Measurements from ENCODE around the gene VAC14. TPM values are rescaled to one million over a fixed set of nuclear protein-coding genes. Genes with fewer than 3 reads are reported as not detected.
"Not testable (repeated sequence)": the region's sequence is repeated elsewhere in the genome, so short reads cannot be mapped to it uniquely, and the experiment has no call there.

VAC14 gene
- total and polyA plus RNA-seq, 2 of the 8 experiments (the other 6 are each of a cell fraction or from before 2014, with no cell fraction given) = 56.0 to 108 TPM

DNA sequence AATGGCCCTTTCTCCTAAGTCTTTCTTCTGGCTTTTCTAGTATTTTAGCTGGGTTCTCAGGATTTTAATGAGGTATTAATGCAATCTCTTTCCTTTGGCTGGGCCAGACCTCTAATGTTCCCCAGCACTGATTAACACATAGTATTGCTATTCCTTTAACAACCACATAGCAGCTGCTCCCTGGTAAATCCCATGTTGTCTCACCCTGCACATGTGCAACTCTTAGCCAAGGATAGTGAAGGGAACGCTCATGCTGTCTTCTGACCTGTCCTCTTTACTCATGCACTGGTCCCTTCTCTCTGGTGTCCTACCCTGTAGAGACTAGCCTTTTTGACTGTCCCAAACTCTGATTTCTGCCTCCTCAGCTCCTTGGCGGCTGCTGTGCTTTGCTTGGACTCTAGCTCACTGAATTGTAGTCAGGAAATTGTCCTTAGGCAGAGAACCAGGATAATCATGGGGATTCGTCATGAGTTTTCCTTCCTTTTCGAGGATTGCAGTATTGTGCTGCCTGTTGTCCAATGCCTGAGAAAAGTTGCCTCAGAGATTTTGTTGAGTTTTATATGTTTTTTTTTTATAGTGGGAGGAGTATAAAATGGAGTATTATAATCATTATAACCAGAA lies 22.6 kb upstream of the VAC14 start:
- H3K27ac ChIP-seq (ENCODE audit: low read depth, low read length); H3K56ac ChIP-seq (replicated peaks; ENCODE audit: insufficient read length, low read depth, low read length); H4K8ac ChIP-seq (ENCODE audit: extremely low read depth, insufficient read depth, low read length); H3K9me3 ChIP-seq (ENCODE audit: insufficient read depth in 2 of 2, low read depth in 1 of 2, low read length in 1 of 2); H3K36me3 ChIP-seq (ENCODE audit: control insufficient read depth in 2 of 4, insufficient read depth in 4 of 4, low read length in 3 of 4); H4K20me1 ChIP-seq (replicated peaks in 1 of 2; ENCODE audit: control insufficient read depth in 1 of 2, insufficient read depth in 2 of 2, low read length in 2 of 2); H3K4ac ChIP-seq (replicated peaks; ENCODE audit: insufficient read length, low read depth, low read length); H3K23ac ChIP-seq (ENCODE audit: insufficient read length); H2BK5ac ChIP-seq (ENCODE audit: low read depth, low read length); FAIRE-seq; H2BK120ac ChIP-seq (replicated peaks; ENCODE audit: low read depth, low read length); H3K14ac ChIP-seq (ENCODE audit: insufficient read length); H2BK15ac ChIP-seq (ENCODE audit: low read length); H2AFZ ChIP-seq (ENCODE audit: low read length); H2AK5ac ChIP-seq (ENCODE audit: low read depth, low read length); H2BK20ac ChIP-seq (ENCODE audit: low read length); H3K79me1 ChIP-seq (ENCODE audit: low read depth, low read length); H3K4me2 ChIP-seq (ENCODE audit: insufficient read depth in 1 of 2, low read depth in 2 of 2, low read length in 2 of 2); H3K9ac ChIP-seq (replicated peaks in 1 of 4; ENCODE audit: extremely low read depth in 1 of 4, low read depth in 3 of 4, low read length in 3 of 4); H3K23me2 ChIP-seq (ENCODE audit: low read depth, low read length); H3K27me3 ChIP-seq (replicated peaks in 1 of 4; ENCODE audit: control insufficient read depth in 3 of 4, extremely low read depth in 1 of 4, insufficient read depth in 3 of 4, low read length in 3 of 4); H3K18ac ChIP-seq (ENCODE audit: extremely low read depth, low read length); H4K5ac ChIP-seq (ENCODE audit: insufficient read length, low read depth, low read length); H2BK12ac ChIP-seq (ENCODE audit: low read depth, low read length); DNase-seq (ENCODE audit: low read depth in 1 of 2, low spot score in 2 of 2); H4K91ac ChIP-seq (replicated peaks; ENCODE audit: insufficient read length, low read length); H3K79me2 ChIP-seq (ENCODE audit: control insufficient read depth in 1 of 2, insufficient read depth in 2 of 2, low read length in 2 of 2); CTCF ChIA-PET (ENCODE audit: partially characterized antibody); POLR2A ChIA-PET (ENCODE audit: partially characterized antibody); H3K4me1 ChIP-seq (replicated peaks in 1 of 4; ENCODE audit: control insufficient read depth in 3 of 4, insufficient read depth in 4 of 4, low read length in 3 of 4); H3K4me3 ChIP-seq (ENCODE audit: extremely low read depth in 1 of 4, insufficient read depth in 2 of 4, low read depth in 3 of 4, low read length in 4 of 4): not testable (repeated sequence)
- WGBS, 2 experiments (ENCODE audit: extremely low coverage in 1 of 2, insufficient coverage in 1 of 2, insufficient read length in 1 of 2, insufficient replicate concordance in 2 of 2, low coverage in 1 of 2, low lambda C conversion rate in 2 of 2, missing lambda C conversion rate in 1 of 2) = 80% methylated on average over 1 of the region's 4 CpGs; no CpG with 5 or more reads in 1 of the 2 experiments

DNA sequence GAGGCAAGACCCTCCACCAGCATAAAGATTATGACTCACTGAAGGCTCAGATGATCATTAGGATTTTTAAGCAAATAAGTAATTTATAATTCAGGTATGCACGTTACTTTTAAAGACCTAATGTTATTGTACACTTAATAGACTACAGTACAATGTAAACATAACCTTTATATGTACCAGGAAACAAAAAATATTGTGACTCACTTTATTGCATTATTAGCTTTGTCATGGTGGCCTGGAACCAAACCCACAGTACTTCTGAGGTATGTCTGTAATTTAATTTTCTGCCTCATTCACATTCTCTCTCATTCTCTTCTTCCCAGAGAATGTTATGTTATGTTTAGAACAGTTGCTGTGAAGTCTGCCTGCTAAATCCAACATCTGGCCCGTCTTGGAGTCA lies 21.8 kb upstream of the VAC14 start:
- H4K5ac ChIP-seq (ENCODE audit: insufficient read length, low read depth, low read length); H2BK15ac ChIP-seq (ENCODE audit: low read length); H2AFZ ChIP-seq (ENCODE audit: low read length); H2BK5ac ChIP-seq (ENCODE audit: low read depth, low read length); H3K4me2 ChIP-seq (ENCODE audit: insufficient read depth in 1 of 2, low read depth in 2 of 2, low read length in 2 of 2); POLR2A ChIA-PET (ENCODE audit: partially characterized antibody); H4K20me1 ChIP-seq (replicated peaks in 1 of 2; ENCODE audit: control insufficient read depth in 1 of 2, insufficient read depth in 2 of 2, low read length in 2 of 2); H3K79me1 ChIP-seq (ENCODE audit: low read depth, low read length); FAIRE-seq; H3K18ac ChIP-seq (ENCODE audit: extremely low read depth, low read length); H4K91ac ChIP-seq (replicated peaks; ENCODE audit: insufficient read length, low read length); H3K27me3 ChIP-seq (replicated peaks in 1 of 4; ENCODE audit: control insufficient read depth in 3 of 4, extremely low read depth in 1 of 4, insufficient read depth in 3 of 4, low read length in 3 of 4); H3K4me1 ChIP-seq (replicated peaks in 1 of 4; ENCODE audit: control insufficient read depth in 3 of 4, insufficient read depth in 4 of 4, low read length in 3 of 4); H3K4me3 ChIP-seq (ENCODE audit: extremely low read depth in 1 of 4, insufficient read depth in 2 of 4, low read depth in 3 of 4, low read length in 4 of 4); H3K36me3 ChIP-seq (ENCODE audit: control insufficient read depth in 2 of 4, insufficient read depth in 4 of 4, low read length in 3 of 4); H3K4ac ChIP-seq (replicated peaks; ENCODE audit: insufficient read length, low read depth, low read length); H3K79me2 ChIP-seq (ENCODE audit: control insufficient read depth in 1 of 2, insufficient read depth in 2 of 2, low read length in 2 of 2); DNase-seq (ENCODE audit: low read depth in 1 of 2, low spot score in 2 of 2); H3K9me3 ChIP-seq (ENCODE audit: insufficient read depth in 2 of 2, low read depth in 1 of 2, low read length in 1 of 2); H2BK12ac ChIP-seq (ENCODE audit: low read depth, low read length); H2AK5ac ChIP-seq (ENCODE audit: low read depth, low read length); CTCF ChIA-PET (ENCODE audit: partially characterized antibody); H3K56ac ChIP-seq (replicated peaks; ENCODE audit: insufficient read length, low read depth, low read length); H3K23ac ChIP-seq (ENCODE audit: insufficient read length); H3K23me2 ChIP-seq (ENCODE audit: low read depth, low read length); H4K8ac ChIP-seq (ENCODE audit: extremely low read depth, insufficient read depth, low read length); H2BK120ac ChIP-seq (replicated peaks; ENCODE audit: low read depth, low read length); H3K14ac ChIP-seq (ENCODE audit: insufficient read length); H3K9ac ChIP-seq (replicated peaks in 1 of 4; ENCODE audit: extremely low read depth in 1 of 4, low read depth in 3 of 4, low read length in 3 of 4); H2BK20ac ChIP-seq (ENCODE audit: low read length); H3K27ac ChIP-seq (ENCODE audit: low read depth, low read length): not testable (repeated sequence)
- WGBS, 2 experiments (ENCODE audit: extremely low coverage in 1 of 2, insufficient coverage in 1 of 2, insufficient read length in 1 of 2, insufficient replicate concordance in 2 of 2, low coverage in 1 of 2, low lambda C conversion rate in 2 of 2, missing lambda C conversion rate in 1 of 2) = 0% methylated on average over 1 of the region's 2 CpGs; no CpG with 5 or more reads in 1 of the 2 experiments
